HG02678 (cell line): Measurements from ENCODE around the gene PALS1.
A peak's percentile ranks its signal among the peaks of the same experiment; 100 is the strongest.

Source experiments
- ATAC-seq: cut with Tn5 transposase; IDR thresholded peaks from one replicate; pipeline ENCODE4 v1.9.1; 2021; ENCODE audit warnings: mild to moderate bottlenecking, moderate library complexity; ENCODE audit not compliant: unreplicated experiment

The PALS1 gene

DNA sequence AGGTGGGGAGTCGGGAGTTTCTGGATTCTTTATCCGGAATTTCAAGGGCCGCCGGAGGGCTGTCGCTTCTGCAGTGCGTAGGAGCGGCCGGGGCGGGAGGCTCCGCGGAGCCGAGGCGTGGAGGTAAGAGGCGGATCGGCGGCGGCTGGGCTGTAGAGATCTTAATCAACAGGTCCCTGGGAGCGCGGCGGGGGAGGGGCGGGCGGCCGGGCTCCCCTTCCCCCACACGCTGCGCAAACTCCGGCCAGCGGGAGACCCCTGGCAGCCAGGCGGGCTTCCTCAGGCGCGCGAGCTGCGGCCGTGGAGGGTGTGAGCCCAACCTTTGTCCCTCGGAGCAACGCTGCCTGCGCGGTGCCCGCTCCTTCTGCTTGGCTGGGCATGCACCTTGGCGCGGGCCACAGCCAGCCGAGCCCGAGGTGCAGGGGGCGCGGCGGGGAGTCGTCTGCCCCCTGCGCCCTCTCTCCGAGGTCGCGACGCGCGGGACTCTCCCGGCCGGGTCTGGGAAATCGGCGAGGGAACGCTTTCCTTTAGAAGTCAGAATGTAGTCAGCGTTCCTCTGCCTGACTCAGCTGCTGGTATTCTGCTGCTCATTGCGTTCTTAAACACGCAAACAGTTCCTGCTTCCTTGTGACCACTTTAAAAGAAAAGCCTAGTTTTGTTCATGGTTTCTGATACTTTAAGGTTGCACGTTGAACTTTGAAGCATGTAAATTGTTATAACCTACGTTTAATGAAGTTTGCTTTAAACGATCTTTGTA is at the start of gene PALS1:
Gene PALS1, plus strand, starts transcription at position 25 of the 757 bp plus-strand sequence. CDS start 37,736 bp downstream, outside the sequence.
- peak; percentile 46 for ATAC-seq

DNA sequence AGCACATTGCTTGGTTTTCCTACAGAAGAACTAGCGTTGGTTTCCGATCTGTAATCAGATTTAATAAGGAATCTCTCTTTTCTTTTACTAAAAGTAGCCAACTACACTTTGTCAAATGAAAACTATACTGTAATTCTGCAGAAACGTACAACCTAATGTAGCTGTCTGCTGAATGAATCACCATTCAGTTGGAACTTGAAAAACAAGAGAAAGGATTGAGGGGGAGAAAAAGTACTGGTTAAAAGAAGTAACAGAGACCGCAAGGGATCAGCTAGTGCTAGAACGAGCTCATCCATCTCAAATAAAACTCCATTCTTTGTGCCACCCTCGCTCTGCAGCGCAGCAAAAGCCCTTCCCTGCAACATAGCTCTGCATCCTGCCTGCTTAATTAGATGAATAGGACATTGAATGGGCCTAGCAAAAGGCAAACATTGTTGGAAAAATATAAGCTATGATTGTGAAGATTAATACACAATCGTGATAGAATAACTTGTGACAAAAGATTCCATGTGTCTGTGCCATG is 49.4 kb upstream of the PALS1 start:
- no peak for ATAC-seq

DNA sequence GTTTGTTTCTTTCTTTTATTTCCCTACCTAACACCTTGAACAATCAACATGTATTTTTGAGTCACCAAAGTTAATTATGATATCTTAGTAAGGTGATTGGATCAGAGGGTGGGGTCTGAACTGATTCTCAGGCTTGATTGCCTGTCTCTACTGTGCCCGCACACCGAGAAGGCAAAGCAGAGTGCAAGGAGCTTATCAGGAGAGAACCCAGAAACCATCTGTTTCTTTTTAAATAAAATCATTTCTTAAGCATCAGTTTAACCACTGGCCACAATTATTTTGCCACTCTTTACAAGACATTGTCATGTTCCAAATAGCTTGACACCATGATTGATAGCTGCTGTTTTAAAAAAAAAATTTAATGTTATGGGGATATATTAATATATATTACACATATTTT is 48.9 kb upstream of the PALS1 start:
- ATAC-seq = no peak

DNA sequence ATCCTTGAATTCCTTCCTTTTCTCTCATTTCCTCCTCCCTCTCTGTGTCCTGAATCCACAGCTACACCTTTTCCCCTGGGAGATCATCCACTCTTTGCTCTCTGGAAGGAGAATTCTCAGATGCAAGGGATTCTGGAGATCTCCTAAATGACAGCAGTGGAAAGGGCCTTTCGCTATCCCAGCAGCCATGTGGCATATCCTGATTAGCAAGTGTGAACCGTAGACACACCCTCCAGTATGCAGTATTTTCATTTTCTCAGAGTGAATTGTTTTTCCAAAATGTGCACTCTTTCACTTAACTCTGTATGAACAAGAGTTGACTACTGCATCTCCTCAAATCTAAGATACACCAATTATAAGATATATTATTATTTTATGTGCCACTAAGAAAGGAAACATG is 46.0 kb upstream of the PALS1 start:
- ATAC-seq = no peak

DNA sequence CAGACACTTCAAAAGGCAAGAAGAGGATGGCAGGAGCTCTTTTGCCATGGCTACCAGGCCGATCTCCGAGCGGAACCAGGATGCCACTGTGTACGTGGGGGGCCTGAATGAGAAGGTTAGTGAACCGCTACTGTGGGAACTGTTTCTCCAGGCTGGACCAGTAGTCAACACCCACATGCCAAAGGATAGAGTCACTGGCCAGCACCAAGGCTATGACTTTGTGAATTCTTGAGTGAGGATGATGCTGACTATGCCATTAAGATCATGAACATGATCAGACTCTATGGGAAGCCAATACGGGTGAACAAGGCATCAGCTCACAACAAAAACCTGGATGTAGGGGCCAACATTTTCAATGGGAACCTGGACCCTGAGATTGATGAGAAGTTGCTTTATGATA is 42.2 kb upstream of the PALS1 start:
- no peak for ATAC-seq

DNA sequence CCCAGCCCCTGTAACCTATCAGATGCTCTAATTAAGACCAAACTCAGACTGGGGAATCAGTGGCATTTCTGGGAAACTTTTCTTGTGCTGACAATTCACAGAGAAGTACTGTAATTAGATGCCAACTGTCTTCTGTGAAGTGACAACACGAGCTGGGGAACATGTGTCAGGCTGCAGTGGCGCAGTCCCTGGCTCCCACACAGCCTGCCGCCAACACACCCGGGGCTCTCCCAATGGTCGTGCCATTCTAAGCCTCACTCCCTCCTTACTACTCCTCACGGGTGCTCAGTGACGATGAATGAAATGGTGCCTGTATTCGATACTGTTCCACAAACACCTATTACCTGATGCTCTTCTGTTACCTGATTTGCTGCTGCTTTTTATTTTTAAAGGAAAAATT is 33.4 kb upstream of the PALS1 start:
- ATAC-seq = no peak

DNA sequence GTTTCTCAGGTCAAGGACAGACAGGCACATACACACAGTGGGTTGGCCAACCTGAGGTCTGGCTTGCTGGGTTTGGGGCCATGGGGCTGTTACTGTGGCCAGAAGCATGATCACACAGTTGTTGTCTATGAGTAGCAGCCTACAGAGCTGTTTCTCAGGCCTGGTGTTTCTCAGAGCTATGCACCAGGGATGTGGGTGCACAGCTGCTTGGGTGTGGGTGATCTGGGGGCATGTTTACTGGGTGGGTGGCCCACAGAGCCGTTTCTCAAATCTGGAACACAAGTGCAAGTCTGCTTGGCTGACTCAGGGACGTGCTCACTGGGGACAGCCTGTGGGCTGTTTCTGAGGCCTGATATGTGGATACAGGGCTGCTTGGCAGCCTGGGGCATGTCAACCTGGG is 23.1 kb upstream of the PALS1 start:
- ATAC-seq = no peak

DNA sequence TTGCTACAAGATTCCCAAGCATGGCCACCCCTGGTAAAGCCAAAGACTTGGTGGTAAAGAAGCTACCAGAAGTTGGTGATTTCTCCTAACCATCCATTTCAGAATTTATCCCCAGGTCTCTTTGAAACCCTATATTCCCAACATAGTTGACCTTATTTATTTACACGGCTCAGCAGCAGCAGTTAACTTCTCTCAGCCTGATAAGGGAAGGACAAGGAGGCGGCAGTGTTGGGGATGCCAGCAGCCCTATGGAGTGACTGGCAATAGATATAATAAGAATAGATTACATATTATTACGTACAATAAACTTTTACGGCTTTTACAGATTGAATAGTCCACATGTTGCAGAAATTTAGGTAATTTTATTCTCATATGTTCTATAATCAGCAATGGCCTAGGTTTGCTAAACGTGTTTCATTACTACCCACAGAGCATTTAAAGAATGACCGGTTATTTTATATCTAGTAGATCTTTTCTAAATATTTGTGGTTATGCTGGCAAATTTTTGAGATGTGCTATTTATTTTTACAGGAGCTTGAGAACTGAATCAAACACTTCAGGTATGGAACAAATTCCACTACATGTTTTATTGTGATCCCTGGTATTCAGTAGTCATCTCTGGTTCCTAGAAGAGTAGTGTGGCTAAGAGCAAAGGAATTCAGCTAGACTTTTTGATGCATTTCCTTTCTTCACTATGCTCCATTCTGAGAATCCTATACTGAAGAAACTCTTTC is 19.8 kb upstream of the PALS1 start:
- no peak for ATAC-seq

DNA sequence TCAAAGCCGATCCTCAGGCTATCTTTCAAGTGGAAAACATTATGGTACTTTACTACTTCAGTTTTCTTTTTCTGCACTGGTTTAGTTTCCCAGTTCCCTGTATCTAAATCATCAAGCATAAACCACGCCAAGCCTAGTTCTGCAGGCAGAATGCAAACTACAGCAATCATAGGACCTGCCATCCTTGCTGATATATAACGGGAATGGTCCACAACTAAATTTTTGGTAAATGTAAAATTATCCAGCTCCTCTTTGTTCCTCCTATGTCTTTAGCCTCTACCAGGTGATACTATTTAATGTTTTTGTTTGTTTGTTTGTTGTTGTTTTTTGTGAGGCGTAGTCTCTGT is 19.3 kb upstream of the PALS1 start:
- no peak for ATAC-seq

DNA sequence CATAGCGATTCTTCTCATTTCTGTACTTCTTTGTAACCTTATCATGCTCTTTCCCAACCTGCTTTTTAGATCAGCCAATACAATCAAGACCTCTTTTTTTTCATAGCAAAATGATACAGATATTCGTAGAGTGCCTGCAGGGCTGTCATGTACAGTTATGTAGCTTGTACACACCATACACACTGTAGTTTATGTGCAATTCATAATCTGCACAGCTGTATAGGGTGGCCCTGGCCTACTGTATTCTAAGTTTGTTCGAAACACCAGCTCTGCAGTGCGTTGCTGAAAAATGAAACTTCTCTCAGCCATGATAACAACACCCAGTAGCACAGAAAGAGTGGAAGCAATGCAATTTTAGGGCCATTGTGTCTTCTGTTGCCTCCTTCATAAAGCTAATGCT is 15.7 kb upstream of the PALS1 start:
- ATAC-seq = no peak

DNA sequence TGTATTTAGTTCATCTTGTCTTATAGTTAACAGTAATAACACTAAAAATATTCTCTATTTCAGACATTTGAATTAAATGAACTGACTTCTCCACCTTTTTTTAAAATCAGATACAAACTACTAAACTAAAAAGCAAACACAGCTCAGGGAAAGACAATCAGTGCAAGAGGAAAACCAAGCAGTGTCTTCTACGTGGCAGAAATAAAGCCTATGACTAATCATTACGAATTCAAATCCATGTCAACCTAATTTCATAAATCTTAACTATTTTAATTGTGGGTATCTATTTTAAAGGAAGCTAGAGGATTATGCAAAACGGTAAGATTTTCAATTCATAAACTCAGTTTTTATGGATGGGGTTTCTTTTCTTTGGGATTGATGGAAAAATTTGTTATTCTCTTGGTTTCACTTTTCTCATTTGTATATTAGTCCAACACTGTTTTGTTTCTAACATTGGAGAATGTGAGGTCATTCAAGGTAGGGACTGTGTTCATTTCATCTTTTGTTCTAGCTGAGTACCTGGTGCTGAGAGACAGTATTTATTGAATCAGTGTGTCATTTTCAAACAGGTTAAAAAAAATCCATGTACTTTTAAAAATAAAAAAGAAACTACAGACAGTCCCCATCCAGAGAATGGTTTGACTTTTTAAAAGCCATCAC is 12.8 kb upstream of the PALS1 start:
- ATAC-seq = no peak

DNA sequence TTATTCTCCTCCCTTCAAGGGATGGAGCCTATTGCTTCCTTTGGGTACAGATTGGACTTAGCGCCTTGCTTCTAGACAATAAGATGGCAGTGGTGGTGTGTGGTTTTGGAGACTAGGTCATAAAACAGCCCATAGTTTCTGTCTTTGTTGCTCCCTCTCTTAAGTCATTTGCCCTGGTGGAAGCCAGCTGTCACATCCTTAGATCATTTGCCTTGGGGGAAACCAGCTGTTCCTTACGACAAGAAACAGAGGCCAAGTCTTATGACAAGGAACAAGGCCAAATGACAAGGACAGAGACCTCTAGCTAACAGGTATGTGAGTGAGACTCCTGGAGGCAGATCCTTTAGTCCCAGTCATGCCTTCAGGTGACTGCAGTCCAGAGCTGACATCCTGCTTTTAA is 9.2 kb upstream of the PALS1 start:
- ATAC-seq = no peak

DNA sequence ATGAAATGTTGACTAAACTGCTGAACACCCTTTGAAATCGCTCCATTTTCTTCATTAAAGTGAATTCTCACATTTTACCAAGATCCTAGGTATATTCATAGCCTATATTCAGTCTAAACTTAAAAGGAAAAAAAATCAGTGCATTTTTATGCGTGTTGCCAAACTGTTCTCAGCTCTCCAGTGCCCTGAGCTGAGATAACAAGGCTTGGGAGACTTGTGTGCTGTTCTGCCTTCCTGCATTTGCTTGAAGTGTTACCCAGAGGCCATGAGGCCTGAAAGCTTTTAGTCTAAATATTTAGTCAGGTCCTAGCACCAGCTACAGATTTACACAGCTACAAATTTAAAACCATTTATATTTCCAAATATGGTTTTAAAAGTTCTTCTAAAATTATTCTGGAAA is 8.6 kb upstream of the PALS1 start:
- no peak for ATAC-seq

DNA sequence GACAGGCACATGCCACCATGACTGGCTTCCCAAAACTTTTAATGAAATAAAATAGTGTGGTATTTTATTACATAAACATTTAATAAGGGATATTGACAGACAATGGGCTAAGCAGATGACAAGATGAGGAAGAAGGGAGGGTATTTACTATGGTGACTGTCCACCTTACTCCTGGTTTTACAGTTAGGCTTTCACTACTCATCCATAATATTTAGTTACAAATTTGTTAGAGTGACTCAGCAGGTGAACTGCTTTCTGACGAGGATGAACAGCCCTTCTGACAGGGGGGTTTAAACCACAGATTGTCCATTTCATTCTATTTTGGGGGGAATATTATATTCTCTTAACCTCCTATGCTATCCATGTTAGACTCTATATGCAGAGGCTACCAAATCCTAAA is 3.6 kb upstream of the PALS1 start:
- no peak for ATAC-seq

DNA sequence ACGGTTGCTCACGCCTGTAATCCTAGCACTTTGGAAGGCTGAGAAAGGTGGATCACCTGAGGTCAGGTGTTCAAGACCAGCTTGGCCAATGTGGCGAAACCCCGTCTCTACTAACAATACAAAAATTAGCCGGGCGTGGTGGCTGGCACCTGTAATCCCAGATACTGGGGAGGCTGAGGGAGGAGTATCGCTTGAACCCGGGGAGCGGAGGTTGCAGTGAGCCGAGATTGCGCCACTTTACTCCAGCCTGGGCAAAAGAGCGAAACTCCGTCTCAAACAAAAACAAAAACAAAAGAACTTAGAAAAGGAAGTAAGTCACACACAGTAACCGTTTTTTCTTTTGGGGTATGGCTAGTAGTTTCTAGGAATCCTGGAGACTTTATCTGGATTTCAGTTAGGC is 1.7 kb upstream of the PALS1 start:
- ATAC-seq = no peak

DNA sequence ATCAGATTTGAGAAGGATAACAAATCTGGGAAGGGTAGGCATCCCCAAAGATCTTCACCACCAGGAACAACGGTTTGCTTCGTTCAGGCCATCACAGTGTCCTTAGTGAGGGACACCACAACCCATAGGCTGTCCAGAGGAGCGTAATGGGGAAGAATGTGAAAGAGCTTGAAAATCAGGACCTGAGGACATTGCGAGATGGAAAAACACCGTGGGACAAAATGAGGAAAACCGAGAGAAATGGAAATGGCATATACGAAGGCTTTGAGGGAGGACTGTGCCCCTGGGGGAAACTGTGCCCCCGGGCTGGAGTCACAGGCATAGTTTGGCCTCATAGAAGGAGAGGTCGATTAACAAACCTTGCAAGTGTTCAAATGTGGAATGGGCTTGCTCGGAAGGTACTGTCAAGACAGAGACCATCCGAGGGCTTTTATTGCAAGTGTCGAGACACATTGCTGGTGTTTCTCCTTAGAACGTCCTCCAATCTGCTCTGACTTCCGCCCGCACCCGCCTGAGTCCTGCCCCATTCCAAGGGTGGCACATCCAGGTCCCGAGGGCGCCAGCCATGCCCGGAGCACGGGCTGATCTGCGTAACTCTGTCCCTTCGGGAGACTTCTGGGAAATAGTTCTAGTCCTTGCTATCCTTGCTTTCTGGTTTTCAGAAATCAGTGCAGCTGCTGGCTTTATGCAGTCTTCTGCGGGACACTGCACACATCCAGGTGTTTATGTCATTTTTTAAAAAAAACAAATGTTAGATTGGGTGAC is 885 bp upstream of the PALS1 start:
- ATAC-seq = peak; percentile 16

DNA sequence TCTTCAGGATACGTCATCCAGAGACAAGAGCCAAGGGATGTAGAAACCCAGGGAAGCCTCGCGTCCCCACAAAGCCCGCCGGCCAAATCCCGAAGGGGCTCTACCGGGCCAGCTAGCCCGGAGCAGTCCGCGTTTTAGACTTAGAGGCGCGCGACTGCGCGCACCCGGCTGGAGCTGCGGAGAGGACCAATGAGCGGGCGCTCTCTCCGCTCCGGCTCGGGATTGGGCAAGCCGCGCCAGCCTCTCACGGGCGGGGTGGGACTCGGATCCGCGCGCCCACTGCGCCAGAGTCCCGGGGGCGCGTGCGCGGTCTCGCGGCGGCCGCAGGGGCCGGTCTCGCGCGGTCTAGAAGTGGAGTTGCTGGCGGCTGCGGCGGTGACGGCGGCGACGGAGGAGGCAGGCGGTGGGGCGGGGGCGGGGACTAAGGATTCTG is 241 bp upstream of the PALS1 start:
- ATAC-seq = peak; percentile 94

DNA sequence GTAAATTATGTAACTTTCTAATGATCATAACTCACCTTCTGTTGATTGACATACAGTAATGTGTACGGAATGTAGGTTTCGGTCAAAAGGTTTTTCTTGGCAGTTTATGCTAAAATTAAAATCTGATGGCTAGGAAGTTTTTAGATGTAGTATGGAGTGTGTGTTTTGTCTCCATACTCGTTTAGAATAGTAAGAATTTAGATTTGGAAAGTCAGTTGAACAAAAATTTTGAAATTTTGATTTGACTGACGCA is 859 bp downstream of the PALS1 start:
- no peak for ATAC-seq

DNA sequence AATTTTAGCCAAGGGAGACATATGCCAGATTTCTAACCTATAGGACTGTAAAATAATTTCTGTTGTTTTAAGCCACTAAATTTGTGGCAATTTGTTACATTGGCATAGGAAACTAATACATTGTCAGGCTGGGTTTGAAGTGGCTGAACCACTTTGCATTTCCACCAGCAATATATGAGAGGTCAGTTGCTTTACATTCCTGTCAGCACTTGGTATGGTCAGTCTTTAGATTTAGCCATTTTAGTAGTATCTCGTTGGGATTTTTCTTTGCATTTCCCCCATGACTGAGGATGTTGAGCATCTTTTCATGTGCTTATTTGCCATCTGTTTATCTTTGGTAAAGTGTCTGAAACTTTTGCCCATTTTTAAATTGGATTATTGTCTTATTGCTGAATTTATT is 3.9 kb downstream of the PALS1 start:
- no peak for ATAC-seq

DNA sequence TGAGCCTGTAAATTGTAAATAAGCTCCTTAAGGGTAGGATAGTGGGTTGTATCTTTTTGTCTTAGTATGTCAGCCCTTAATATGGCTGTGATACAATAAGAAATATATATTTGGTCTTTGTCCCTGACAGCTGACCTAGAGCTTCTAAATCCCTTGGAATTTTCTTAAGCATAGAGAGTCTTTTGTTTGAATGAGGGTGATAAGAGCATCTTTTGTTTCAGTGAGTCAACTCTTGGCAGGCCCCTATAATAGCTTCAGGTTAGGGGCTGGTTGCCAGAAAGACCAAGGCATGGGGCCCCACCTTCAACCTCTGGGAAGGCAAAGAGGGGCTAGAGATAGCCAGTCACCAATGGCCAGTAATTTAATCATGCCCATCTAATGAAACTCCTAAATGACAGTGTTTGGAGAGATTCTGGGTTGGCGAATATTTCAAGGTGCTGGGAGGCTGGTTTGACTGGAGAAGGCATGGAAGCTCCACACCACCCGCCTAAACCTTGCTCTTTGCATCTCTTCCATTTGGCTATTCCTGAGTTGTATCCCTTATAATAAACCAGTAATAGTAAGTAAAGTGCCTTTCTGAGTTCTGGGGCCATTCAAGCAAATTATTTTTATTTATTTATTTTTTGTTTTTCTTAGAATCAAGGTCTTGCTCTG is 10.5 kb downstream of the PALS1 start:
- no peak for ATAC-seq

DNA sequence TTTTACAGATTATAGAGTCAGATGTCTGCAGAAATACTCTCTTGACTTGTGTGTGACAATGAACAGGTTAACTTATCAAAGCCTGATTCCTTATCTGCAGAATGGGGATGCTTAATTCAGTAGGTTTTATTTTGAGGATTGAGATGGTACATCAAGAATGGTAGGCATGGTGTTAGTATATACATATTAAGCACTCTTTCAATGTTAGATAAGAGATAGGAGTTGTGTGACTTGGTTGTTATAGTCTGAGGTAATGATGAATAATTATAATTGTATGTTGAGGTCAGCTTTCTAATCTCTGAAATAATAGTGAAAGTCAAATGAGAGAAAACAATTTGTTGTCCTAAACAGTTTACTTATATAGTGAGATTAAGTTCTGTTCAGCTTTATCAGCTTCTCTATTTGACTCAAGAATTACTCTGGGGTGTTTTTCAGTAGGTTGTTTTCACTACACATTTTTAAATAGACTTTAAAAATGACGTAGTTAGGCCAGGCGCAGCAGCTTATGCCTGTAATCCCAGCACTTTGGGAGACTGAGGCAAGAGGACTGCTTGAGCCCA is 11.9 kb downstream of the PALS1 start:
- ATAC-seq = no peak
